Nephron (organoid): ENCODE results near the gene ME3.

ENCODE experiments used
- H3K27ac Mint-ChIP-seq, 3 experiments: 2 replicates each; pipeline ENCODE4 v1.8.0; 2020; ENCODE audit warnings: mixed read lengths in 3 of 3, mild to moderate bottlenecking in 2 of 3, moderate library complexity in 1 of 3
- H3K27me3 Mint-ChIP-seq: 2 replicates; pipeline ENCODE4 v1.8.0; 2021; ENCODE audit warnings: low read depth, mild to moderate bottlenecking, moderate library complexity, mixed read lengths
- H3K36me3 Mint-ChIP-seq: 2 replicates; pipeline ENCODE4 v1.8.0; 2020; ENCODE audit warnings: low read depth, mixed read lengths
- H3K4me1 Mint-ChIP-seq: 2 replicates; pipeline ENCODE4 v1.8.0; 2020; ENCODE audit warnings: mixed read lengths
- H3K4me3 Mint-ChIP-seq, 3 experiments: 2 replicates each; pipeline ENCODE4 v1.8.0; 2020; ENCODE audit warnings: mild to moderate bottlenecking in 3 of 3, mixed read lengths in 3 of 3, moderate library complexity in 2 of 3
- H3K9me3 Mint-ChIP-seq: 2 replicates; pipeline ENCODE4 v1.8.0; 2020; ENCODE audit warnings: mixed read lengths
- TF ChIP-seq, protein P1 (sequence below), 3 experiments: fragments of 200-600 bp; sonication (generic); IDR thresholded peaks; one replicate each; pipeline ENCODE4 v1.5.0; 2021; ENCODE audit warnings: antibody characterized with exemption in 3 of 3; ENCODE audit not compliant: unreplicated experiment in 3 of 3

The ME3 gene

DNA sequence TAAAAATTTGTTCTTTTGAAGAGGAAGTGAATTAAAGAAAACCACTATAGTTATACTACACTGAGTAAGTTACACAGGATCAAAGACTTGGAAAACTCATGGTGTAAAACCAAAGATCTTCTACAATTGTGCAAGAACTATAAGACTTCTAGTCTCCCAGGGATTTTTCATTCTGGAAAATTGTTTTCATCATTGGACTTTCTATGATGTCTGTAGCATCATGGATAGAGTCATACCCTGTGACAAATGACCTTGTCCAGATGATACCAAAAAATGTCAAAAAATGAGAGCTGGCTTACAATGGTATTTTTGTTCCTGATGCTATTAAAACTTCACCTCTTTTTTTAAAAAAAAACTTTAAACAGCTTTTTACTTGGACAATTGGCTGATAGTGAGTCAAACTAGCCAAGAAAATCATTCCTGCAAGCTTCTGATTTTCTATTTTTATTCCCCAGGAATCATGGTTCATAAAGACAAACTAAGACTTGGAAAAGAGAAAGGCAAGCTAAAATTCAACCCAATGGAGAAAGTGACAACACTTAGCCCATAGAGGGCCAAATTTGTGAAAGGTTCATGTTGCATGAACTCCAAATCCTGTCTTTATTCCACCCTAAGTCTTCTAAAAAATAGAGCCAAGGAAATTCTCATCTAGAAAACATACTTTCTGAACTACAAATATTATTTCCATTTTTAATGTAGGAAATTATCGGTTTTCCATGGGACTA is 30.7 kb downstream of the ME3 start:
- TF ChIP-seq, protein P1, sequence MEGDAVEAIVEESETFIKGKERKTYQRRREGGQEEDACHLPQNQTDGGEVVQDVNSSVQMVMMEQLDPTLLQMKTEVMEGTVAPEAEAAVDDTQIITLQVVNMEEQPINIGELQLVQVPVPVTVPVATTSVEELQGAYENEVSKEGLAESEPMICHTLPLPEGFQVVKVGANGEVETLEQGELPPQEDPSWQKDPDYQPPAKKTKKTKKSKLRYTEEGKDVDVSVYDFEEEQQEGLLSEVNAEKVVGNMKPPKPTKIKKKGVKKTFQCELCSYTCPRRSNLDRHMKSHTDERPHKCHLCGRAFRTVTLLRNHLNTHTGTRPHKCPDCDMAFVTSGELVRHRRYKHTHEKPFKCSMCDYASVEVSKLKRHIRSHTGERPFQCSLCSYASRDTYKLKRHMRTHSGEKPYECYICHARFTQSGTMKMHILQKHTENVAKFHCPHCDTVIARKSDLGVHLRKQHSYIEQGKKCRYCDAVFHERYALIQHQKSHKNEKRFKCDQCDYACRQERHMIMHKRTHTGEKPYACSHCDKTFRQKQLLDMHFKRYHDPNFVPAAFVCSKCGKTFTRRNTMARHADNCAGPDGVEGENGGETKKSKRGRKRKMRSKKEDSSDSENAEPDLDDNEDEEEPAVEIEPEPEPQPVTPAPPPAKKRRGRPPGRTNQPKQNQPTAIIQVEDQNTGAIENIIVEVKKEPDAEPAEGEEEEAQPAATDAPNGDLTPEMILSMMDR (IDR thresholded peaks at IDR 0.05; ENCODE audit: unreplicated experiment in 3 of 3), result no peak
- Mint-ChIP-seq H3K27ac (no peak overlapping the region), H3K4me3 (no peak overlapping the region), H3K27me3 (no peaks in the 10 kb centered on the region), H3K9me3 (peaks cover 6% of the 10 kb centered on the region), H3K4me1 (peaks cover 19% of the 10 kb centered on the region), H3K36me3 (no peaks in the 10 kb centered on the region)

DNA sequence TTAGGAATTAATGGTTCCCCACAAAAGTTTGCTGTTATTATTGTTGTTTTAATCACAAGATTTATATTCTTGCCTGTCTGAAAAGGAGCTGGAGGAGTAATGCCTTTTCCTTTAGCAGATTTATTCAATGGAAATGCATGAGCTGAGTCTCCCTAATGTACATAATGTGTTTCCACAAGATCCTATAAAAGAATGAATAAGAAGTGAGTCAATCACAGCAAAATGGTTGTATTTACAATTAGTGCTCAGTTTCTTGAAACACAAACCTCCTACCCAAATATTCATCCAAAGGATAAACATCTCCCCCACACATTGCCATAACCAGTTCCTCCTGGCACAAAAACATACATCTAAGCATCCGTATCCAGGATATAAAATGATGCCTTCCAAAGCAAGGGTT is 33.3 kb downstream of the ME3 start:
- TF ChIP-seq, protein P1 (IDR thresholded peaks at IDR 0.05; ENCODE audit: unreplicated experiment in 3 of 3), result no peak
- H3K9me3 Mint-ChIP-seq, result no peaks in the 10 kb centered on the region
- H3K4me3 Mint-ChIP-seq, result no peak overlapping the region
- H3K36me3 Mint-ChIP-seq, result no peaks in the 10 kb centered on the region
- peaks cover 22% of the 10 kb centered on the region for H3K4me1 Mint-ChIP-seq
- H3K27me3 Mint-ChIP-seq, result no peaks in the 10 kb centered on the region
- H3K27ac Mint-ChIP-seq, result peak overlapping the region; percentile 3 to 75 (median 70)

DNA sequence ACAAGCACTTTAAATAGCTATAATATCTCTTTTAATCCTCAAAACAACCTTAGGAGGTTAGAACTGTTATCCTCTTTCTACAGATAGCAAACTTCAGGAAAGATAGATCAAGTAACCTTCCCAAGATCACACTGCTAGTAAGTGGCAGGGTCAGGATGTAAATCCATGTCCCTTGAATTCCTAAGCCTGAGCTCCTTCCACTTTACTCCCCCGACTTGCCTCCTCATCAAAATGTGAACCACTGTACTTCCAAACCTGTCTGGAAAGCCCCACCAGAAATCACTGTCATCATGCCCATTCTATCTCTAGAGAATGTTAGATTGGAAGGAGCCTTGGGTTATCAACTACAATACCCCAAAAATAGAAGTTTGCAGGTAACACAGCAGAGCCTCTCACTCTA is 33.7 kb downstream of the ME3 start:
- H3K27me3 Mint-ChIP-seq, result no peaks in the 10 kb centered on the region
- H3K27ac Mint-ChIP-seq, result peak overlapping the region; percentile 3 to 75 (median 70)
- no peaks in the 10 kb centered on the region for H3K36me3 Mint-ChIP-seq
- H3K4me3 Mint-ChIP-seq, result no peak overlapping the region
- TF ChIP-seq, protein P1 (IDR thresholded peaks at IDR 0.05; ENCODE audit: unreplicated experiment in 3 of 3), result no peak
- no peaks in the 10 kb centered on the region for H3K9me3 Mint-ChIP-seq
- H3K4me1 Mint-ChIP-seq, result peaks cover 22% of the 10 kb centered on the region

DNA sequence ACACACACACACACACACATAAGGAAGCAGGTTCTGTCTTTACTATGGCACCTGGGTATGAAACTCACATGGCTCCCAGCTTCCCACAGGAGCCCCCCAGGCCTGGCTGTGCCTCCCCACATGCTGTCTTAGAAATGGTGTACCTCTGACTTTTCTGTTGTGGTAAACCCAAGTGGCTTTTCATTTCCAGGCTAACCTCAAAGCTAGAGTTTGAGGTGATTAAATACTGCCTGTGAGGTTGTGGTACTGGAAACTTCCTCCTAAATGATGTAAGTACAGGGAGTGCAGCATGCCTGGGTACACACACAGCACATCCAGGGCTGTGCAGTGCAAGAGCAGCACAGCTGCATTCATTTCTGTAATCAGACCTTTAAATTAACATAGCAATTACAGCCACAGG is 34.4 kb downstream of the ME3 start:
- Mint-ChIP-seq H3K4me3 (no peak overlapping the region), H3K9me3 (no peaks in the 10 kb centered on the region), H3K27me3 (no peaks in the 10 kb centered on the region), H3K4me1 (peaks cover 22% of the 10 kb centered on the region), H3K27ac (peak overlapping the region in 1 of 3 experiments; percentile 70), H3K36me3 (no peaks in the 10 kb centered on the region)
- TF ChIP-seq, protein P1 (IDR thresholded peaks at IDR 0.05; ENCODE audit: unreplicated experiment in 3 of 3), result no peak

DNA sequence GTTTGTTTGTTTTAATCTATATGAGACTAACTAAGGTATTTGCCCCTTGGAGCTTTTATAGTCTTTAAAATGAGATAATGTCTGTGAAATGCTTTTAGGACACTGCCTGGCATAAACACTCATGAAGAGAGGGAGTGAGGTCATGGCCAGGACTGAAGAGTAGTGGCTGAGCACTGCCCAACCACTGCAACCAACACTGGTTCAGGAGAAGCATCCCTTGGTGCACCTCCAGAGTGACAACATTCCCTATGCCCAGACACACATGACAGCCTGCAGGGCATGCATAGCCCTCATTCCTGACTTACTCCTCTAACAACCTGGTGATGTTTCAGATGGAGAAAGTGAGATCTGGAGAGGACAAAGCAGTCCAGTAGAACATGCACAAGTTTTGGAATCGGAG is 36.1 kb downstream of the ME3 start:
- H3K27me3 Mint-ChIP-seq, result no peaks in the 10 kb centered on the region
- no peak overlapping the region for H3K4me3 Mint-ChIP-seq
- no peaks in the 10 kb centered on the region for H3K36me3 Mint-ChIP-seq
- no peak overlapping the region for H3K27ac Mint-ChIP-seq
- no peaks in the 10 kb centered on the region for H3K9me3 Mint-ChIP-seq
- peaks cover 22% of the 10 kb centered on the region for H3K4me1 Mint-ChIP-seq
- TF ChIP-seq, protein P1 (IDR thresholded peaks at IDR 0.05; ENCODE audit: unreplicated experiment in 3 of 3), result no peak
